ENCODE measurements around the gene NXT2.

Gene NXT2

GRCh38 chrX:109578916-109579315 is 42.3 kb downstream of the NXT2 start:
- TF ChIP-seq GLIS3 (CRISPR knock-in tag; IDR thresholded peaks at IDR 0.05) (no peak), OSR1 (CRISPR knock-in tag; IDR thresholded peaks at IDR 0.05) (no peak), ARNTL (CRISPR knock-in tag; IDR thresholded peaks at IDR 0.05; ENCODE audit: borderline replicate concordance, low read depth) (no peak), ZNF70 (CRISPR knock-in tag; IDR thresholded peaks at IDR 0.05) (no peak), TSHZ2 (CRISPR knock-in tag; IDR thresholded peaks at IDR 0.05) (no peak), ZC3H10 (CRISPR knock-in tag; IDR thresholded peaks at IDR 0.05) (no peak), ZNF565 (CRISPR knock-in tag; conservative IDR thresholded peaks at IDR 0.05; ENCODE audit: low read depth) (no peak), SNAI2 (CRISPR knock-in tag; IDR thresholded peaks at IDR 0.05) (no peak)
- ATAC-seq, result no peak

DNA sequence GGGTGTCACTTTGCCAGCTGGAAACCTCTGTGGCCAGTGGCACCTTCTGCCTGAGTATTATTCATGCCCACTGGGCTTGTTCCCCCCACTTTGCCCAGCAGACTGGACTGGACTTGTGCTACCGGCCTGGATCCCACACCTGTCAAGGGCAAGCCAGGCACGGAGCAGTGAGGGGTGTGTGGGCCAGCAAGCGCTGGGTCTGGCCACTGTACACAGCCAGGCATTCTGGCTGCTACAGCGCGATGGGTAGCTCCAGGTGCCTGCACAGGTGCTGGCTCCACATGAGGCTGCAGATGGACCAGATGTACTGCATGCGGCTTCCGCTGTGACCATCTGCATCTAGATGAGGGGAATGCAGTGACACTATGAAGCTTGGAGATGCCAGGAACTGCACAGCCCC is 48.8 kb downstream of the NXT2 start:
- ATAC-seq, result no peak

GRCh38 chrX:109590176-109590575 is 53.5 kb downstream of the NXT2 start:
- ATAC-seq, result no peak
- TF ChIP-seq, protein P1, sequence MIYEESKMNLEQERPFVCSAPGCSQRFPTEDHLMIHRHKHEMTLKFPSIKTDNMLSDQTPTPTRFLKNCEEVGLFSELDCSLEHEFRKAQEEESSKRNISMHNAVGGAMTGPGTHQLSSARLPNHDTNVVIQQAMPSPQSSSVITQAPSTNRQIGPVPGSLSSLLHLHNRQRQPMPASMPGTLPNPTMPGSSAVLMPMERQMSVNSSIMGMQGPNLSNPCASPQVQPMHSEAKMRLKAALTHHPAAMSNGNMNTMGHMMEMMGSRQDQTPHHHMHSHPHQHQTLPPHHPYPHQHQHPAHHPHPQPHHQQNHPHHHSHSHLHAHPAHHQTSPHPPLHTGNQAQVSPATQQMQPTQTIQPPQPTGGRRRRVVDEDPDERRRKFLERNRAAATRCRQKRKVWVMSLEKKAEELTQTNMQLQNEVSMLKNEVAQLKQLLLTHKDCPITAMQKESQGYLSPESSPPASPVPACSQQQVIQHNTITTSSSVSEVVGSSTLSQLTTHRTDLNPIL (CRISPR knock-in tag; IDR thresholded peaks at IDR 0.05; ENCODE audit: low read depth), result no peak
- no peak for TF ChIP-seq PPARA (CRISPR knock-in tag; IDR thresholded peaks at IDR 0.05; ENCODE audit: borderline replicate concordance)
- TF ChIP-seq TCF4 (CRISPR knock-in tag; IDR thresholded peaks at IDR 0.05; ENCODE audit: borderline replicate concordance), result no peak
- no peak for TF ChIP-seq ZFP30 (CRISPR knock-in tag; IDR thresholded peaks at IDR 0.05)
- no peak for TF ChIP-seq OSR1 (CRISPR knock-in tag; IDR thresholded peaks at IDR 0.05)
- TF ChIP-seq, protein P2, sequence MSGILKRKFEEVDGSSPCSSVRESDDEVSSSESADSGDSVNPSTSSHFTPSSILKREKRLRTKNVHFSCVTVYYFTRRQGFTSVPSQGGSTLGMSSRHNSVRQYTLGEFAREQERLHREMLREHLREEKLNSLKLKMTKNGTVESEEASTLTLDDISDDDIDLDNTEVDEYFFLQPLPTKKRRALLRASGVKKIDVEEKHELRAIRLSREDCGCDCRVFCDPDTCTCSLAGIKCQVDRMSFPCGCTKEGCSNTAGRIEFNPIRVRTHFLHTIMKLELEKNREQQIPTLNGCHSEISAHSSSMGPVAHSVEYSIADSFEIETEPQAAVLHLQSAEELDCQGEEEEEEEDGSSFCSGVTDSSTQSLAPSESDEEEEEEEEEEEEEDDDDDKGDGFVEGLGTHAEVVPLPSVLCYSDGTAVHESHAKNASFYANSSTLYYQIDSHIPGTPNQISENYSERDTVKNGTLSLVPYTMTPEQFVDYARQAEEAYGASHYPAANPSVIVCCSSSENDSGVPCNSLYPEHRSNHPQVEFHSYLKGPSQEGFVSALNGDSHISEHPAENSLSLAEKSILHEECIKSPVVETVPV (CRISPR knock-in tag; IDR thresholded peaks at IDR 0.05), result no peak
- no peak for TF ChIP-seq TOX (CRISPR knock-in tag; IDR thresholded peaks at IDR 0.05; ENCODE audit: borderline replicate concordance)
- TF ChIP-seq ZC3H10 (CRISPR knock-in tag; IDR thresholded peaks at IDR 0.05), result no peak
- TF ChIP-seq ZNF70 (CRISPR knock-in tag; IDR thresholded peaks at IDR 0.05), result no peak
- TF ChIP-seq CSDC2 (CRISPR knock-in tag; IDR thresholded peaks at IDR 0.05), result no peak
- no peak for TF ChIP-seq SNAI2 (CRISPR knock-in tag; IDR thresholded peaks at IDR 0.05)
- TF ChIP-seq RARB (CRISPR knock-in tag; IDR thresholded peaks at IDR 0.05), result no peak
- TF ChIP-seq ZNF8 (CRISPR knock-in tag; IDR thresholded peaks at IDR 0.05), result no peak
- TF ChIP-seq ISL1 (CRISPR knock-in tag; IDR thresholded peaks at IDR 0.05), result no peak
- TF ChIP-seq ARNTL (CRISPR knock-in tag; IDR thresholded peaks at IDR 0.05; ENCODE audit: borderline replicate concordance, low read depth), result no peak
- no peak for TF ChIP-seq GLIS3 (CRISPR knock-in tag; IDR thresholded peaks at IDR 0.05)
- no peak for TF ChIP-seq ZFP3 (CRISPR knock-in tag; IDR thresholded peaks at IDR 0.05)
- TF ChIP-seq BACH2 (CRISPR knock-in tag; IDR thresholded peaks at IDR 0.05; ENCODE audit: borderline replicate concordance), result no peak

More for the DNA sequence above, 48.8 kb downstream of the NXT2 start:
- TF ChIP-seq PATZ1 (CRISPR knock-in tag; IDR thresholded peaks at IDR 0.05; ENCODE audit: borderline replicate concordance), result no peak
- no peak for TF ChIP-seq ZC3H10 (CRISPR knock-in tag; IDR thresholded peaks at IDR 0.05)
- TF ChIP-seq ZNF565 (CRISPR knock-in tag; conservative IDR thresholded peaks at IDR 0.05; ENCODE audit: low read depth), result no peak
- TF ChIP-seq ZNF8 (CRISPR knock-in tag; IDR thresholded peaks at IDR 0.05), result no peak
- TF ChIP-seq ZNF70 (CRISPR knock-in tag; IDR thresholded peaks at IDR 0.05), result no peak
- no peak for TF ChIP-seq GLIS3 (CRISPR knock-in tag; IDR thresholded peaks at IDR 0.05)
- no peak for TF ChIP-seq SNAI2 (CRISPR knock-in tag; IDR thresholded peaks at IDR 0.05)
- no peak for TF ChIP-seq ARNTL (CRISPR knock-in tag; IDR thresholded peaks at IDR 0.05; ENCODE audit: borderline replicate concordance, low read depth)
- no peak for TF ChIP-seq POU6F1 (CRISPR knock-in tag; IDR thresholded peaks at IDR 0.05; ENCODE audit: borderline replicate concordance, low read depth)
- no peak for TF ChIP-seq ZFP30 (CRISPR knock-in tag; IDR thresholded peaks at IDR 0.05)
- no peak for TF ChIP-seq ESRRG (CRISPR knock-in tag; IDR thresholded peaks at IDR 0.05)
- no peak for TF ChIP-seq TOX (CRISPR knock-in tag; IDR thresholded peaks at IDR 0.05; ENCODE audit: borderline replicate concordance)
- TF ChIP-seq PPARA (CRISPR knock-in tag; IDR thresholded peaks at IDR 0.05; ENCODE audit: borderline replicate concordance), result no peak
- TF ChIP-seq RARB (CRISPR knock-in tag; IDR thresholded peaks at IDR 0.05), result no peak

Measured in SK-N-SH treated with all-trans-retinoic acid at 6 μM for 48 hours (cell line).